Trophoblast cell (in vitro differentiated cells and primary cell): ENCODE results near the gene NPIPB2.
A peak's percentile ranks its signal among the peaks of the same experiment; 100 is the strongest.

Source experiments
- DNase-seq, 2 donors: peaks; one replicate each; pipeline ENCODE4 v3.0.0-alpha.2; 2016
- H2AFZ ChIP-seq: 2 replicates; pipeline ENCODE4 v1.6.1; 2013; ENCODE audit warnings: low read length, moderate library complexity, mild to moderate bottlenecking; ENCODE audit not compliant: insufficient read depth, poor library complexity
- H2AK5ac ChIP-seq: 2 replicates; pipeline ENCODE4 v1.6.1; 2013; ENCODE audit warnings: mild to moderate bottlenecking, low read length
- H2BK120ac ChIP-seq: 2 replicates; pipeline ENCODE4 v1.6.1; 2013; ENCODE audit warnings: low read length, mild to moderate bottlenecking, moderate library complexity; ENCODE audit not compliant: insufficient read depth, poor library complexity
- H2BK12ac ChIP-seq: 2 replicates; pipeline ENCODE4 v1.6.1; 2013; ENCODE audit warnings: mild to moderate bottlenecking, low read length, moderate library complexity
- H2BK5ac ChIP-seq: 2 replicates; pipeline ENCODE4 v1.6.1; 2013; ENCODE audit warnings: low read length, low read depth, moderate library complexity, mild to moderate bottlenecking; ENCODE audit not compliant: poor library complexity
- H3K14ac ChIP-seq: 2 replicates; pipeline ENCODE4 v1.6.1; 2013; ENCODE audit warnings: mild to moderate bottlenecking, low read length
- H3K18ac ChIP-seq: 2 replicates; pipeline ENCODE4 v1.6.1; 2013; ENCODE audit warnings: mild to moderate bottlenecking, low read length
- H3K23ac ChIP-seq: 2 replicates; pipeline ENCODE4 v1.6.1; 2013; ENCODE audit warnings: low read length
- H3K27ac ChIP-seq: 2 replicates; pipeline ENCODE4 v1.5.1; 2013; ENCODE audit warnings: low read depth, mild to moderate bottlenecking, inconsistent platforms, low read length, moderate library complexity
- H3K27me3 ChIP-seq: 2 replicates; pipeline ENCODE4 v1.6.1; 2013; ENCODE audit warnings: inconsistent platforms, mild to moderate bottlenecking, low read length, moderate library complexity; ENCODE audit not compliant: insufficient read depth
- H3K36me3 ChIP-seq, 2 experiments: 1 replicate in 1 of 2; 2 replicates in 1 of 2; pipeline ENCODE4 v1.6.1; 2013; ENCODE audit warnings: low read length in 2 of 2, mild to moderate bottlenecking in 2 of 2, moderate library complexity in 1 of 2; ENCODE audit not compliant: insufficient read depth in 2 of 2, control insufficient read depth in 1 of 2
- H3K4ac ChIP-seq: 2 replicates; pipeline ENCODE4 v1.6.1; 2013; ENCODE audit warnings: low read depth, mild to moderate bottlenecking, low read length, moderate library complexity
- H3K4me1 ChIP-seq, 2 experiments: 1 replicate in 1 of 2; 2 replicates in 1 of 2; pipeline ENCODE4 v1.6.1; 2013; ENCODE audit warnings: low read length in 2 of 2, mild to moderate bottlenecking in 2 of 2, moderate library complexity in 1 of 2; ENCODE audit not compliant: insufficient read depth in 2 of 2, control insufficient read depth in 1 of 2
- H3K4me2 ChIP-seq: 2 replicates; pipeline ENCODE4 v1.6.1; 2013; ENCODE audit warnings: inconsistent platforms, mild to moderate bottlenecking, low read length, moderate library complexity
- H3K4me3 ChIP-seq: 2 replicates; pipeline ENCODE4 v1.5.1; 2013; ENCODE audit warnings: mild to moderate bottlenecking, low read depth, low read length, inconsistent platforms
- H3K79me1 ChIP-seq: one replicate; pipeline ENCODE4 v1.6.1; 2013; ENCODE audit warnings: low read length
- H3K79me2 ChIP-seq: 2 replicates; pipeline ENCODE4 v1.6.1; 2013; ENCODE audit warnings: low read length, mild to moderate bottlenecking; ENCODE audit not compliant: control insufficient read depth, insufficient read depth, poor library complexity
- H3K9ac ChIP-seq: 2 replicates; pipeline ENCODE4 v1.6.1; 2013; ENCODE audit warnings: mild to moderate bottlenecking, low read length
- H3K9me3 ChIP-seq: 2 replicates; pipeline ENCODE4 v1.6.1; 2013; ENCODE audit warnings: low read depth, mild to moderate bottlenecking, control low read depth, inconsistent platforms, low read length; ENCODE audit not compliant: insufficient read depth
- H4K12ac ChIP-seq: 2 replicates; pipeline ENCODE4 v1.6.1; 2013; ENCODE audit warnings: low read depth, mild to moderate bottlenecking, low read length, moderate library complexity
- H4K8ac ChIP-seq: 2 replicates; pipeline ENCODE4 v1.6.1; 2013; ENCODE audit warnings: low read depth, mild to moderate bottlenecking, low read length, moderate library complexity
- H4K91ac ChIP-seq: one replicate; pipeline ENCODE4 v1.6.1; 2013; ENCODE audit warnings: low read depth, mild to moderate bottlenecking, low read length, moderate library complexity
- WGBS: extraction: QIAGEN DNeasy Blood & Tissue Kit; methylation state at CpG from one replicate; pipeline ENCODE4 v1.1.7; 2013; ENCODE audit warnings: missing lambda C conversion rate; ENCODE audit not compliant: insufficient read length, insufficient coverage; ENCODE audit errors: extremely low coverage; 5-methylcytosine and 5-hydroxymethylcytosine counted together

NPIPB2 gene

DNA sequence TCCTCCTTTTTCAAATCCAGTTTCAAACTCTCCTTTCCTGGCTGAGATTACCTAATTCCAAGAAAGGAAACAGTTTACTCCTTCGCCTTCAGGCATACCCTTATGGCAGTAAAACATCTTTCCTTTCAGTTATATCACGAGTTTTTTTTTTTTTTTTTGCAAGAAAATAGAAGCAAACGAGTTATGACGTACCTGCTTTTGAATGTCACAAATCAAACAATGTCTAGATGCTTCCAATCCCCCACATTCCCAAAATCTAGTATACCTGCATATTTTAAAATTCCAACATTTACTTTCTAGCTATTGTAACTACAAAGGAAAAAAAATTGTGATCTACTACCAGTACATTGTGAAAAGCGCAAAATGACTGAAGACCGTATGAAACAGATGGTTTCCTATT is 55.0 kb downstream of the NPIPB2 start:
- Histone ChIP-seq H2BK12ac (no peak overlapping the region), H2AK5ac (no peak overlapping the region), H3K14ac (no peak overlapping the region), H4K8ac (no peak overlapping the region), H4K12ac (no peak overlapping the region), H3K27me3 (no peaks in the 10 kb centered on the region), H3K9me3 (no peaks in the 10 kb centered on the region), H3K4me1 (no peaks in the 10 kb centered on the region), H3K79me2 (no peaks in the 10 kb centered on the region), H3K36me3 (peaks cover 32 to 47% of the 10 kb centered on the region in 2 experiments), H3K4me3 (no peak overlapping the region), H3K18ac (no peak overlapping the region), H3K4me2 (no peak overlapping the region), H2AFZ (no peak overlapping the region), H3K9ac (no peak overlapping the region), H3K79me1 (no peaks in the 10 kb centered on the region), H4K91ac (no peak overlapping the region), H3K23ac (no peak overlapping the region), H3K27ac (no peak overlapping the region), H2BK120ac (no peak overlapping the region), H2BK5ac (no peak overlapping the region), H3K4ac (no peak overlapping the region)
- no CpG with 5 or more reads among the region's 6 CpGs for WGBS
- DNase-seq, result peak; percentile 53 to 92

DNA sequence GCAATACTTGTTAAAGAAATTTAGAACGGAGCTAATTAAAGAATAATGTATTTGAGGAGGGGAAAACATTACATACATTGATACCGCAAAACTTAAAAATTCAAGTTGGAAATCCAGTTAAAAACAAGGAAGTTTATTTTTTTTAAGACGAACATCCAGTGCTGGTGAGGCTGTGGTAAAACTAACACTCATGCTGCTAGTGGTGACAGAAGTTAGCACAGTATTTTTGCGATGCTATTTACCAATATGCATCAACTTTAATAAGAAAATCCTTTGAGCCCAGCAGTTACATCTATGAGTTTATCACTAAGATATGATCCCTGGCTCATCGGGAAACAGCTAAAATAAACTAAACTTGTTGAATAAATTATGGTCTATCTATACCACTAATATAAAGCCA is 57.8 kb downstream of the NPIPB2 start:
- H3K4ac ChIP-seq, result no peak overlapping the region
- no peaks in the 10 kb centered on the region for H3K4me1 ChIP-seq
- H3K27me3 ChIP-seq, result no peaks in the 10 kb centered on the region
- no peak overlapping the region for H4K91ac ChIP-seq
- no peak overlapping the region for H3K14ac ChIP-seq
- H3K9ac ChIP-seq, result no peak overlapping the region
- H2BK5ac ChIP-seq, result no peak overlapping the region
- H2BK120ac ChIP-seq, result no peak overlapping the region
- H3K27ac ChIP-seq, result no peak overlapping the region
- no peak overlapping the region for H3K4me3 ChIP-seq
- H3K23ac ChIP-seq, result no peak overlapping the region
- no peak overlapping the region for H2BK12ac ChIP-seq
- H3K4me2 ChIP-seq, result no peak overlapping the region
- H3K79me1 ChIP-seq, result no peaks in the 10 kb centered on the region
- H3K9me3 ChIP-seq, result no peaks in the 10 kb centered on the region
- no CpG with 5 or more reads among the region's 5 CpGs for WGBS
- H2AK5ac ChIP-seq, result no peak overlapping the region
- no peak overlapping the region for H2AFZ ChIP-seq
- H4K12ac ChIP-seq, result no peak overlapping the region
- no peaks in the 10 kb centered on the region for H3K79me2 ChIP-seq
- H3K18ac ChIP-seq, result no peak overlapping the region
- H4K8ac ChIP-seq, result no peak overlapping the region
- no peak for DNase-seq
- peaks cover 32 to 45% of the 10 kb centered on the region in 2 experiments for H3K36me3 ChIP-seq

DNA sequence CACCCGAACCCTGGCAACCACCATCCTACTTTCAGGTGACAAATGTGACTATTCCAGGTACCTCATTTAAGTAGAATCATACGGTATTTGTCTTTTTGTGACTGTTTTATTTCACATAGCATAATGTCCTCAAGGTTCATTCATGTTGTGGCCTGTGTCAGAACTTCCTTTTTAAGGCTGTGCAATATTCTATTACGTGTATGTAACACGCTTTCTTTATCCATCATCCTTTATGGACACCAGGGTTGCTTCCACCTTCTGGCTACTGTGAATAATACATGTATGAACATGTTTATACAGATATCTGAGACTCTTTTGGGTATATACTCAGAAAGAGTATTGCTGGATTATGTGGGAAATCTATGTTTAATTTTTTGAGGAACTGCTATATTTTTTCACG is 61.8 kb downstream of the NPIPB2 start:
- WGBS, result no CpG with 5 or more reads among the region's 5 CpGs
- Histone ChIP-seq H3K4ac (no peak overlapping the region), H3K27me3 (no peaks in the 10 kb centered on the region)

DNA sequence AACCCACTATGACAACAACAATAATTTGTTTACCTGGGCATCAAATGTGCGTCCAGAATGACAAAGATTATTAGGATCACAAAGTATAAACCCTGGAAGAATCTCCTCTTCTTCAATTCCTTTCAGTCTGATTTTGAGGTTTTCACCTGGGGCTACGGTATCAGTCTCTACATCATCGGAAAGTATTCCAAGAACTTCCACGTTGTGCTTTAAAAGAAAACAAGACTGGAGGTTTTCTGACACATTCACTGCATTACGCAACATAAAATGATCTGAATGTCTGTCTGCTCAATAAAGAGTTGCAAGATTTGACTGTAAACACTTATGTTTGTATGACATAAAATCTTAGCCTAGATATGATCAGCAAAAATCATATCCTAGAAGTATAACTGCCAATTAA is 64.5 kb downstream of the NPIPB2 start:
- no peak overlapping the region for H4K8ac ChIP-seq
- H3K9me3 ChIP-seq, result no peaks in the 10 kb centered on the region
- H3K4ac ChIP-seq, result no peak overlapping the region
- H3K14ac ChIP-seq, result no peak overlapping the region
- no peak overlapping the region for H2AFZ ChIP-seq
- no peak overlapping the region for H3K4me3 ChIP-seq
- peaks cover 28 to 33% of the 10 kb centered on the region in 2 experiments for H3K36me3 ChIP-seq
- H3K27me3 ChIP-seq, result no peaks in the 10 kb centered on the region
- H3K18ac ChIP-seq, result no peak overlapping the region
- no peak overlapping the region for H3K27ac ChIP-seq
- H2BK120ac ChIP-seq, result no peak overlapping the region
- peaks cover 0 to 1% of the 10 kb centered on the region in 2 experiments for H3K4me1 ChIP-seq
- H4K91ac ChIP-seq, result no peak overlapping the region
- H4K12ac ChIP-seq, result no peak overlapping the region
- WGBS, result no CpG with 5 or more reads among the region's 5 CpGs
- H3K79me1 ChIP-seq, result no peaks in the 10 kb centered on the region
- H3K79me2 ChIP-seq, result no peaks in the 10 kb centered on the region
- no peak overlapping the region for H2BK5ac ChIP-seq
- peak; percentile 79 to 98 for DNase-seq
- no peak overlapping the region for H3K9ac ChIP-seq
- no peak overlapping the region for H3K23ac ChIP-seq
- H2BK12ac ChIP-seq, result no peak overlapping the region
- H3K4me2 ChIP-seq, result no peak overlapping the region
- no peak overlapping the region for H2AK5ac ChIP-seq

More for the DNA sequence above, 61.8 kb downstream of the NPIPB2 start:
- DNase-seq, result no peak
- no peak overlapping the region for H4K12ac ChIP-seq
- H2BK5ac ChIP-seq, result no peak overlapping the region
- peaks cover 0 to 1% of the 10 kb centered on the region in 2 experiments for H3K4me1 ChIP-seq
- no peak overlapping the region for H3K14ac ChIP-seq
- H3K4me2 ChIP-seq, result no peak overlapping the region
- no peak overlapping the region for H3K23ac ChIP-seq
- no peaks in the 10 kb centered on the region for H3K79me2 ChIP-seq
- no peak overlapping the region for H3K18ac ChIP-seq
- H4K91ac ChIP-seq, result no peak overlapping the region
- H2AK5ac ChIP-seq, result no peak overlapping the region
- H3K9ac ChIP-seq, result no peak overlapping the region
- no peak overlapping the region for H4K8ac ChIP-seq
- peaks cover 35 to 40% of the 10 kb centered on the region in 2 experiments for H3K36me3 ChIP-seq
- H3K79me1 ChIP-seq, result no peaks in the 10 kb centered on the region
- H3K4me3 ChIP-seq, result no peak overlapping the region
- H2BK12ac ChIP-seq, result no peak overlapping the region
- H3K9me3 ChIP-seq, result no peaks in the 10 kb centered on the region
- no peak overlapping the region for H2BK120ac ChIP-seq
- no peak overlapping the region for H3K27ac ChIP-seq
- H2AFZ ChIP-seq, result no peak overlapping the region
